Coronary artery (tissue), 2 donors: ENCODE results near the gene PKIB.
A peak's percentile ranks its signal among the peaks of the same experiment; 100 is the strongest.

Source experiments
- DNase-seq: peaks from one replicate; pipeline ENCODE4 v3.0.0-alpha.2; 2017; ENCODE audit warnings: low spot score
- H3K27ac ChIP-seq, 2 donors: fragments of 200-600 bp; sonication (generic); one replicate each; pipeline ENCODE4 v1.5.1; 2016 to 2019
- H3K4me3 ChIP-seq: fragments of 200-600 bp; sonication (generic); 2 replicates; pipeline ENCODE4 v1.5.1; 2016; ENCODE audit warnings: mild to moderate bottlenecking, moderate library complexity
- TF ChIP-seq, protein P1 (sequence below): fragments of 200-600 bp; sonication (generic); IDR thresholded peaks from one replicate; pipeline ENCODE4 v1.5.1; 2019; ENCODE audit warnings: antibody characterized with exemption

PKIB gene

GRCh38 chr6:122604676-122605075 lies 5.5 kb upstream of the PKIB start:
- TF ChIP-seq, protein P1, sequence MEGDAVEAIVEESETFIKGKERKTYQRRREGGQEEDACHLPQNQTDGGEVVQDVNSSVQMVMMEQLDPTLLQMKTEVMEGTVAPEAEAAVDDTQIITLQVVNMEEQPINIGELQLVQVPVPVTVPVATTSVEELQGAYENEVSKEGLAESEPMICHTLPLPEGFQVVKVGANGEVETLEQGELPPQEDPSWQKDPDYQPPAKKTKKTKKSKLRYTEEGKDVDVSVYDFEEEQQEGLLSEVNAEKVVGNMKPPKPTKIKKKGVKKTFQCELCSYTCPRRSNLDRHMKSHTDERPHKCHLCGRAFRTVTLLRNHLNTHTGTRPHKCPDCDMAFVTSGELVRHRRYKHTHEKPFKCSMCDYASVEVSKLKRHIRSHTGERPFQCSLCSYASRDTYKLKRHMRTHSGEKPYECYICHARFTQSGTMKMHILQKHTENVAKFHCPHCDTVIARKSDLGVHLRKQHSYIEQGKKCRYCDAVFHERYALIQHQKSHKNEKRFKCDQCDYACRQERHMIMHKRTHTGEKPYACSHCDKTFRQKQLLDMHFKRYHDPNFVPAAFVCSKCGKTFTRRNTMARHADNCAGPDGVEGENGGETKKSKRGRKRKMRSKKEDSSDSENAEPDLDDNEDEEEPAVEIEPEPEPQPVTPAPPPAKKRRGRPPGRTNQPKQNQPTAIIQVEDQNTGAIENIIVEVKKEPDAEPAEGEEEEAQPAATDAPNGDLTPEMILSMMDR, result no peak
- no peak for DNase-seq

DNA sequence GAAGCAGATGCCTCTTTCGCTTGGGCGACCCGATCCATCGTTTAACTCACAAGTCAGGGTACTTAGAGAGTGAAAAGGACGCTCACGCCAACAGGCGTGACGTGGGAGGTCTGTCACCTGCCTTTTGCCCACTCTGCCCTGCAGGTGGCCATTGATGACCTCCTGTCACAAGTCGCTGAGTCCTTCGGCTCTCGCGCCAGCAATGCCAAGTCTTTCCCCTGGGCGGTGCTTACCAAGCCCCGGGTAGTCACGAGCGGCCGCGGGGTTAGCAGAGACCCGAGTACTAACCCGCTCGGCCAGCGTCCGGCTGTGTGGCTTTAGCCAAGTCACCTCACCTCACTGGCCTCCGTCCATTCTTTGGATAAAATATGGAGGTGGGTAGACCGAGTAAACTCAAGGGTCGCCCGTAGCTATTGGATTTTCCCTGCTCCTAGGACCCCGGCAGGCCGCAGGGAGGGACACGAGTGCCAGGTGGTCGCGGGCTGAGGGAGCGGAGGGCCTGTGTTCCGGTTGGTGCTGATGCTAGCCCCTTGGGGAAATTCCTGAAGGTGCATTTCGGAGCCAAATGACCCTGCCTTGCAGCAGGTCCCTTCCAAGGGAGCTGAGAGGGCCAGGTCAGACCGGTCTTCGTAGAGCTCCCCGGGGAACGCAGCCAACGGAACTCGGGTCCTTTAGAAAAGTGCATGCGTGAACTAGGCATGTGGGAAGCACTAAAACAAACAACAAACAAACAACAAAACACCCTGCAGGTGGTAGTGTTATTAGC lies 668 bp downstream of the PKIB start:
- H3K27ac ChIP-seq, result no peak overlapping the region
- peak; percentile 74 for DNase-seq
- TF ChIP-seq, protein P1, result no peak
- H3K4me3 ChIP-seq, result peak overlapping the region; percentile 81

More at GRCh38 chr6:122604676-122605075, 5.5 kb upstream of the PKIB start:
- Histone ChIP-seq H3K4me3 (no peak overlapping the region), H3K27ac (no peak overlapping the region)

DNA sequence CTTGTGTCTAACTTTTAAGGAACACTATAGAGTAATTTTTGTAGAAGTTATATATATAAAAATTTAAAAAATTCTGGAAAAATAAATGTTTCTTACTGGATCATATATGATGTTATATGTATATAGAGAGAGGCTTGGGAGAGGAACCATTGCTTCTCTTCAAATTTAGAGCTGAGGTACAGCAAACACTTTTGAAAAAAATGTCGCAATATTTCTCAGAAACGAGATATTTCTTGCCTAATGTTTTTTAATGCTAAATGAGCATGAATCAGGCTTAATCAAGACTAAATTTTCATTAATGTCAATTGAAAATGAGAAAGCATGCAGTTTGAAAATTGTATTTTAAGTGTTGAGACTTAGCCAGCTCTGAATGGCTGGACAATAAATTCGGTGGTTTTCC lies 2.6 kb downstream of the PKIB start:
- Histone ChIP-seq H3K27ac (no peak overlapping the region), H3K4me3 (no peak overlapping the region)
- TF ChIP-seq, protein P1, result no peak
- no peak for DNase-seq

DNA sequence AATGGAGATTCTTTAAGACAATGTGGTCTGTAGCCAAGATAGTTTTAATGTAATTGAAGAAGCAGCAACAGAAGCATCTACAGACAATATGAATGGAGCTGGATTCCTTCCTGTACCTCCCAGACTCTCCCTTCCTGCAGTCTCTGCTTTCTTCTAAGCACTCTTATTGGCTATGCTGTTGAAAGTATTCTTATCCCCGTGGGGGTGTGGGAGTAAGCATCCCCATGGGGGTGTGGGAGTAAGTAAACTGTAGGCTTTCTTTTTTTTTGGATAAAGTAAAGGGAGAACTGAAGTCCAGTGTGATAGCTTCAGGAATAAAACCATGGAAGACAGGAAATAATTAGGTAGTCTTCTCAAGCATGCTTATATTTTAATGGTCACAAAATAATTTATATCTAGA lies 4.1 kb downstream of the PKIB start:
- Histone ChIP-seq H3K4me3 (no peak overlapping the region), H3K27ac (no peak overlapping the region)
- TF ChIP-seq, protein P1, result no peak
- no peak for DNase-seq

DNA sequence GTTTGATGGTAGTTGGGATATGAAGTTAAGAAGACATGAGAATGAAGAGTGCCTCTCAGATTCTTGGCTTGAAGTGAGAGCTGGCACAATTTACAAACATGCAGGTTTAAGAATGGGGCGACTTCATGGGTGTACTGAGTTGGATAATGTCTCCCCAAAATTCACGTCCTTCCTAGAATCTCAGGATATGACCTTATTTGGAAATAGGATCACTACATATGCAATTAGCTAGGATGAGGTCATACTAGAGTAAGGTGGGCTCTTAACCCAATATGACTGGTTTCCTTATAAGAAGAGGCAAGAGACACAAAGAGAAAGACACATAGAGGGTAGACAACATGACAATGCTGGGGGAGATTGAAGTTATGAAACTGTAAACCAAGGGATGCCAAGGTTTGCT lies 5.2 kb downstream of the PKIB start:
- no peak for DNase-seq
- TF ChIP-seq, protein P1, result no peak
- Histone ChIP-seq H3K4me3 (no peak overlapping the region), H3K27ac (no peak overlapping the region)

GRCh38 chr6:122616877-122617276 lies 6.7 kb downstream of the PKIB start:
- H3K4me3 ChIP-seq, result no peak overlapping the region
- no peak for DNase-seq
- TF ChIP-seq, protein P1, result no peak
- no peak overlapping the region for H3K27ac ChIP-seq

- TF ChIP-seq, protein P1, result no peak
- no peak for DNase-seq
- Histone ChIP-seq H3K4me3 (no peak overlapping the region), H3K27ac (no peak overlapping the region)
Observed at GRCh38 chr6:122619309-122619708, 9.1 kb downstream of the PKIB start.
